CD8-positive, alpha-beta memory T cell (primary cell): ENCODE measurements around the gene DDI2. TPM values are rescaled to one million over a fixed set of nuclear protein-coding genes. Genes with fewer than 3 reads are reported as not detected.
"Not testable (repeated sequence)": the region's sequence is repeated elsewhere in the genome, so short reads cannot be mapped to it uniquely, and the experiment has no call there.

Experiments
- CTCF ChIA-PET: fragments of 350-600 bp; sonication (Branson Sonifier 250); formaldehyde crosslinking; loops from one replicate; lab custom pipeline; 2021; ENCODE audit warnings: antibody characterized with exemption; lab: Charles Lee
- POLR2A ChIA-PET: fragments of 350-600 bp; sonication (Branson Sonifier 250); formaldehyde crosslinking; loops from one replicate; lab custom pipeline; 2021; ENCODE audit warnings: antibody characterized with exemption; lab: Charles Lee
- DNase-seq, 5 donors: peaks; one replicate each; pipeline versions ENCODE4 v3.0.0 to v3.0.0-alpha.2; 2020 to 2022; ENCODE audit warnings: mixed read lengths in 1 of 5
- H3K27ac ChIP-seq: one replicate; pipeline ENCODE4 v1.7.0; 2013; ENCODE audit warnings: low read depth, mild to moderate bottlenecking, low read length, moderate library complexity
- H3K27me3 ChIP-seq: 2 replicates; pipeline ENCODE4 v1.7.0; 2013; ENCODE audit warnings: low read length, mild to moderate bottlenecking; ENCODE audit not compliant: insufficient read depth, poor library complexity, severe bottlenecking
- H3K36me3 ChIP-seq: 2 replicates; pipeline ENCODE4 v1.7.0; 2013; ENCODE audit warnings: mild to moderate bottlenecking, low read length, moderate library complexity; ENCODE audit not compliant: insufficient read depth
- H3K4me1 ChIP-seq: 2 replicates; pipeline ENCODE4 v1.7.0; 2013; ENCODE audit warnings: mild to moderate bottlenecking, low read length, moderate library complexity; ENCODE audit not compliant: insufficient read depth
- H3K4me3 ChIP-seq: 2 replicates; pipeline ENCODE4 v1.7.0; 2013; ENCODE audit warnings: mild to moderate bottlenecking, low read length
- H3K9me3 ChIP-seq: 2 replicates; pipeline ENCODE4 v1.7.0; 2013; ENCODE audit warnings: mild to moderate bottlenecking, low read length
- H3K27ac Mint-ChIP-seq, 8 donors: one replicate each; pipeline ENCODE4 v1.8.0; 2020 to 2021; ENCODE audit warnings: mixed read lengths in 8 of 8, mild to moderate bottlenecking in 6 of 8, inconsistent platforms in 3 of 8, moderate library complexity in 3 of 8
- H3K27me3 Mint-ChIP-seq, 2 donors: one replicate each; pipeline ENCODE4 v1.8.0; 2020 to 2021; ENCODE audit warnings: mixed read lengths in 2 of 2, mild to moderate bottlenecking in 1 of 2, moderate library complexity in 1 of 2
- H3K36me3 Mint-ChIP-seq, 3 donors: one replicate each; pipeline ENCODE4 v1.8.0; 2020 to 2021; ENCODE audit warnings: mixed read lengths in 3 of 3, inconsistent platforms in 1 of 3, mild to moderate bottlenecking in 1 of 3
- H3K4me1 Mint-ChIP-seq, 3 donors: one replicate each; pipeline ENCODE4 v1.8.0; 2020 to 2021; ENCODE audit warnings: mixed read lengths in 3 of 3, inconsistent platforms in 1 of 3, mild to moderate bottlenecking in 1 of 3
- H3K4me3 Mint-ChIP-seq, 7 donors: one replicate each; pipeline ENCODE4 v1.8.0; 2020 to 2021; ENCODE audit warnings: mixed read lengths in 7 of 7, mild to moderate bottlenecking in 6 of 7, moderate library complexity in 4 of 7, inconsistent platforms in 2 of 7
- H3K9me3 Mint-ChIP-seq, 5 donors: one replicate each; pipeline ENCODE4 v1.8.0; 2020 to 2022; ENCODE audit warnings: mixed read lengths in 5 of 5, mild to moderate bottlenecking in 3 of 5, moderate library complexity in 2 of 5, inconsistent platforms in 1 of 5
- polyA plus RNA-seq: library from polyadenylated mRNA; unstranded; fragments of 300-500 nt; fragmentation: Illumina TruSeq; gene quantifications from one replicate; pipeline ENCODE4 v1.2.3, GENCODE V29; 2021
- total RNA-seq, 2 experiments: library from RNA; stranded (reverse); gene quantifications; one replicate each; pipeline ENCODE4 v1.2.3, GENCODE V29; 2021

DDI2 gene
- total and polyA plus RNA-seq, 3 experiments from 2014 or later = 6.1 to 50.4 (median 47.8) TPM

- Histone ChIP-seq H3K27me3 (no peaks in the 10 kb centered on the region), H3K4me3 (no peak overlapping the region), H3K27ac (no peak overlapping the region), H3K4me1 (peaks cover 24% of the 10 kb centered on the region), H3K9me3 (no peaks in the 10 kb centered on the region), H3K36me3 (no peaks in the 10 kb centered on the region)
- no peak for DNase-seq
- no peaks in the 10 kb centered on the region for H3K9me3 Mint-ChIP-seq
- no peak overlapping the region for H3K27ac Mint-ChIP-seq
- H3K4me1 Mint-ChIP-seq = peaks cover 27 to 50% (median 33%) of the 10 kb centered on the region in 3 donors
- no peaks in the 10 kb centered on the region for H3K27me3 Mint-ChIP-seq
- CTCF ChIA-PET = no interaction called here
- peaks cover 0 to 25% (median 1%) of the 10 kb centered on the region in 3 donors for H3K36me3 Mint-ChIP-seq
- POLR2A ChIA-PET = no interaction called here
- H3K4me3 Mint-ChIP-seq = no peak overlapping the region
Measured at GRCh38 chr1:15693371-15693770, 76.1 kb downstream of the DDI2 start.

GRCh38 chr1:15696956-15697521, 79.8 kb downstream of the DDI2 start:
- Mint-ChIP-seq H3K9me3 (no peaks in the 10 kb centered on the region), H3K36me3 (peaks cover 0 to 17% (median 3%) of the 10 kb centered on the region in 3 donors), H3K27ac (peak overlapping the region; percentile 65 to 96 (median 90)), H3K4me1 (peaks cover 22 to 43% (median 34%) of the 10 kb centered on the region in 3 donors), H3K27me3 (no peaks in the 10 kb centered on the region), H3K4me3 (peak overlapping the region; percentile 14 to 85 (median 78))
- Histone ChIP-seq H3K27ac (no peak overlapping the region), H3K27me3 (no peaks in the 10 kb centered on the region), H3K4me3 (peak overlapping the region; percentile 32), H3K9me3 (no peaks in the 10 kb centered on the region), H3K36me3 (no peaks in the 10 kb centered on the region), H3K4me1 (peaks cover 24% of the 10 kb centered on the region)
- POLR2A ChIA-PET = interaction anchor here (0.6 to 1.4 kb wide), 3 partner anchors 8 to 1227 kb away, joined by 3 to 5 read pairs (median 5); no protein-coding TSS in a partner anchor
- CTCF ChIA-PET = interaction anchor here (1.0 to 1.9 kb wide), 4 partner anchors 12 to 43 kb away, joined by 3 to 6 read pairs (median 4); no protein-coding TSS in a partner anchor
- DNase-seq = peak in 2 of 5 donors; percentile 22 to 61

DNA sequence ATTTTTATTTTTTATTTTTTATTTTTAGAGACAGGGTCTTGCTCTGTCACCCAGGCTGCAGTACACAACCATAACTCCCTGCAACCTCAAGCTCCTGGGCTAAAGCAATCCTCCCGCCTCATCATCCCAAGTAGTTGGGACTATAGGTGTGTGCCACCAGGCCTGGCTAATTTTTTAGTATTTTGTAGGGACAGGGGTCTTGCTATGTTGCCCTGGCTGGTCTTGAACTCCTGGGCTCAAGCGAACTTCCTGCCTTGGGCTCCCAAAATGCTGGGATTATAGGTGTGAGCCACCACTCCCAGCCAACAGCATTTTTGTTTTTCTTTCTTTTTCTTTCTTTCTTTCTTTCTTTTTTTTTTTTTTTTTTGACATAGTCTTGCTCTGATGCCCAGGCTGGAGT, 80.9 kb downstream of the DDI2 start:
- peaks cover 0 to 17% (median 3%) of the 10 kb centered on the region in 3 donors for H3K36me3 Mint-ChIP-seq
- DNase-seq = no peak
- Histone ChIP-seq H3K4me3 (no peak overlapping the region), H3K27me3 (no peaks in the 10 kb centered on the region), H3K9me3 (no peaks in the 10 kb centered on the region), H3K4me1 (peaks cover 24% of the 10 kb centered on the region), H3K36me3 (no peaks in the 10 kb centered on the region), H3K27ac (no peak overlapping the region)
- H3K9me3 Mint-ChIP-seq = no peaks in the 10 kb centered on the region
- POLR2A ChIA-PET = no interaction called here
- CTCF ChIA-PET = interaction anchor here (1.1 kb wide), 1 partner anchor 13 kb away, joined by 3 read pairs; no protein-coding TSS in a partner anchor
- no peaks in the 10 kb centered on the region for H3K27me3 Mint-ChIP-seq
- H3K4me1 Mint-ChIP-seq = peaks cover 19 to 44% (median 36%) of the 10 kb centered on the region in 3 donors
- H3K27ac Mint-ChIP-seq = peak overlapping the region in 1 of 8 donors; percentile 68
- no peak overlapping the region for H3K4me3 Mint-ChIP-seq

GRCh38 chr1:15699321-15699720, 82.1 kb downstream of the DDI2 start:
- H3K27ac Mint-ChIP-seq, DNase-seq, H3K36me3 ChIP-seq, H3K9me3 Mint-ChIP-seq, H3K4me3 Mint-ChIP-seq, H3K27me3 Mint-ChIP-seq, H3K9me3 ChIP-seq, H3K27ac ChIP-seq, H3K4me3 ChIP-seq, POLR2A ChIA-PET, CTCF ChIA-PET, H3K27me3 ChIP-seq: not testable (repeated sequence)
- Mint-ChIP-seq H3K36me3 (peaks cover 0 to 17% (median 3%) of the 10 kb centered on the region in 3 donors), H3K4me1 (peaks cover 25 to 53% (median 46%) of the 10 kb centered on the region in 3 donors)
- peaks cover 24% of the 10 kb centered on the region for H3K4me1 ChIP-seq

GRCh38 chr1:15700508-15700907, 83.2 kb downstream of the DDI2 start:
- no peaks in the 10 kb centered on the region for H3K36me3 ChIP-seq
- H3K27me3 ChIP-seq = no peaks in the 10 kb centered on the region
- Mint-ChIP-seq H3K4me3 (no peak overlapping the region), H3K27me3 (no peaks in the 10 kb centered on the region), H3K36me3 (peaks cover 0 to 20% (median 3%) of the 10 kb centered on the region in 3 donors), H3K9me3 (no peaks in the 10 kb centered on the region), H3K4me1 (peaks cover 24 to 50% (median 37%) of the 10 kb centered on the region in 3 donors), H3K27ac (peak overlapping the region in 1 of 8 donors; percentile 64)
- no peak overlapping the region for H3K4me3 ChIP-seq
- no peak for DNase-seq
- H3K4me1 ChIP-seq = peaks cover 24% of the 10 kb centered on the region
- no peak overlapping the region for H3K27ac ChIP-seq
- H3K9me3 ChIP-seq = no peaks in the 10 kb centered on the region
- POLR2A ChIA-PET = no interaction called here
- CTCF ChIA-PET = no interaction called here

GRCh38 chr1:15701784-15702183, 84.5 kb downstream of the DDI2 start:
- H3K4me1 Mint-ChIP-seq = peaks cover 24 to 52% (median 35%) of the 10 kb centered on the region in 3 donors
- DNase-seq = no peak
- Histone ChIP-seq H3K27ac (no peak overlapping the region), H3K27me3 (no peaks in the 10 kb centered on the region), H3K4me3 (no peak overlapping the region), H3K4me1 (peaks cover 16% of the 10 kb centered on the region), H3K36me3 (no peaks in the 10 kb centered on the region), H3K9me3 (no peaks in the 10 kb centered on the region)
- ChIA-PET POLR2A (no interaction called here), CTCF (no interaction called here)
- H3K36me3 Mint-ChIP-seq = peaks cover 0 to 27% (median 5%) of the 10 kb centered on the region in 3 donors
- no peak overlapping the region for H3K4me3 Mint-ChIP-seq
- H3K9me3 Mint-ChIP-seq = no peaks in the 10 kb centered on the region
- no peaks in the 10 kb centered on the region for H3K27me3 Mint-ChIP-seq
- peak overlapping the region in 2 of 8 donors; percentile 22 to 74 for H3K27ac Mint-ChIP-seq

DNA sequence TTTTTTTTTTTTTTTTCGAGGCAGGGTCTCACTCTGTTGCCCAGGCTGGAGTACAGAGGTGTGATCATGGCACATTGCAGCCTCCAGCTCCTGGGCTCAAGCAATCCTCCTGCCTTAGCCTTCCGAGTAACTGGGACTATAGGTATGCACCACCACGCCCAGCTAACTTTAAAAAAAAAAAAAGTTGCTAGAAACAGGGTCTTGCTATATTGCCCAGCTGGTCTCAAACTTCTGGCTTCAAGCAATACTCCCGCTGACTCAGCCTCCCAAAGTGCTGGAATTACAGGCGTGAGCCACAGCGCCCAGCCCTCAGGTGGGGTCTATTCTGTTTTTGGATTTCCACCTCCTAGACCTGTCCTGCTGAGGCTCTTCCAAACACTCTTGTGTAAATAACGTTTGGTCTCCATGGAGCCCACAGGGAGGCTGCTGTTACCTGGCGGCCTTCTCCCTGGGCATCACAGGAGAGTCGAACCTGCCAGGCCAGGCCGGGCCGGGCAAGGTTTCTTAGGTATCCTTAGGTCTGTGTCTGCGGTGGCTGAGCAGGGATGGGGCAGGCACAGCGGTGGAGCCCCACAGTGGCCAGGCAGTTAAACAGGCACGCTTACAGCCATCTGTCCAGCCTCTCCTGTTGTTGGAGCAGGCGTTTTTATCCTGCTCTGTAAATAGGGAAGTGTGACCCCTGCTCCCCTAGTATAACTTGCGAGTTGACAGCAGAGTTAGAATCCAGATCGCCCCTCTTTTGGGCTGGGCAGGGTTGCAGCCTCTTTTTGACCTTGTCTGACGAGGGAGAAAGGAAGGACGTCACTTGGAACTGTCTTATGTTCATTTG, 85.7 kb downstream of the DDI2 start:
- no peak for DNase-seq
- POLR2A ChIA-PET = interaction anchor here (0.7 kb wide), 1 partner anchor 582 kb away, joined by 3 read pairs; no protein-coding TSS in a partner anchor

GRCh38 chr1:15703562-15703961, 86.3 kb downstream of the DDI2 start:
- Mint-ChIP-seq H3K4me3 (no peak overlapping the region), H3K36me3 (peaks cover 0 to 24% (median 5%) of the 10 kb centered on the region in 3 donors), H3K4me1 (peaks cover 15 to 41% (median 27%) of the 10 kb centered on the region in 3 donors), H3K27ac (peak overlapping the region in 1 of 8 donors; percentile 84), H3K27me3 (no peaks in the 10 kb centered on the region), H3K9me3 (no peaks in the 10 kb centered on the region)
- no peak overlapping the region for H3K27ac ChIP-seq
- H3K9me3 ChIP-seq = no peaks in the 10 kb centered on the region
- no peaks in the 10 kb centered on the region for H3K4me1 ChIP-seq
- CTCF ChIA-PET = no interaction called here
- H3K27me3 ChIP-seq = no peaks in the 10 kb centered on the region
- H3K4me3 ChIP-seq = no peak overlapping the region
- no peak for DNase-seq
- POLR2A ChIA-PET = no interaction called here
- no peaks in the 10 kb centered on the region for H3K36me3 ChIP-seq

More for the DNA sequence above, 85.7 kb downstream of the DDI2 start:
- no peak overlapping the region for H3K27ac ChIP-seq
- H3K36me3 ChIP-seq = no peaks in the 10 kb centered on the region
- Mint-ChIP-seq H3K9me3 (no peaks in the 10 kb centered on the region), H3K36me3 (peaks cover 0 to 24% (median 5%) of the 10 kb centered on the region in 3 donors), H3K27ac (peak overlapping the region in 2 of 8 donors; percentile 55 to 84), H3K4me1 (peaks cover 15 to 41% (median 27%) of the 10 kb centered on the region in 3 donors), H3K4me3 (no peak overlapping the region), H3K27me3 (no peaks in the 10 kb centered on the region)
- H3K4me1 ChIP-seq = peaks cover 4% of the 10 kb centered on the region
- CTCF ChIA-PET = no interaction called here
- no peak overlapping the region for H3K4me3 ChIP-seq
- no peaks in the 10 kb centered on the region for H3K27me3 ChIP-seq
- H3K9me3 ChIP-seq = no peaks in the 10 kb centered on the region
